Nephron progenitor cell (in vitro differentiated cells): ENCODE results near the gene CARD18.
"Not testable (repeated sequence)": the region's sequence is repeated elsewhere in the genome, so short reads cannot be mapped to it uniquely, and the experiment has no call there.

Experiments
- DNase-seq: peaks from one replicate; pipeline ENCODE4 v3.0.0; 2021
- H3K27ac Mint-ChIP-seq: 2 replicates; pipeline ENCODE4 v1.8.0; 2021; ENCODE audit warnings: mild to moderate bottlenecking, moderate library complexity, mixed read lengths
- H3K27me3 Mint-ChIP-seq: 2 replicates; pipeline ENCODE4 v1.8.0; 2021; ENCODE audit warnings: mild to moderate bottlenecking, low read depth, mixed read lengths; ENCODE audit not compliant: poor library complexity
- H3K36me3 Mint-ChIP-seq: 2 replicates; pipeline ENCODE4 v1.8.0; 2021; ENCODE audit warnings: low read depth, mixed read lengths
- H3K4me1 Mint-ChIP-seq: 2 replicates; pipeline ENCODE4 v1.8.0; 2021; ENCODE audit warnings: mixed read lengths
- H3K4me3 Mint-ChIP-seq: 2 replicates; pipeline ENCODE4 v1.8.0; 2021; ENCODE audit warnings: mild to moderate bottlenecking, moderate library complexity, mixed read lengths
- H3K9me3 Mint-ChIP-seq: 2 replicates; pipeline ENCODE4 v1.8.0; 2021; ENCODE audit warnings: mild to moderate bottlenecking, moderate library complexity, mixed read lengths
- TF ChIP-seq, protein P1 (sequence below): fragments of 200-600 bp; sonication (generic); IDR thresholded peaks from 2 replicates; pipeline ENCODE4 v1.5.0; 2021; ENCODE audit warnings: antibody characterized with exemption

The CARD18 gene

DNA sequence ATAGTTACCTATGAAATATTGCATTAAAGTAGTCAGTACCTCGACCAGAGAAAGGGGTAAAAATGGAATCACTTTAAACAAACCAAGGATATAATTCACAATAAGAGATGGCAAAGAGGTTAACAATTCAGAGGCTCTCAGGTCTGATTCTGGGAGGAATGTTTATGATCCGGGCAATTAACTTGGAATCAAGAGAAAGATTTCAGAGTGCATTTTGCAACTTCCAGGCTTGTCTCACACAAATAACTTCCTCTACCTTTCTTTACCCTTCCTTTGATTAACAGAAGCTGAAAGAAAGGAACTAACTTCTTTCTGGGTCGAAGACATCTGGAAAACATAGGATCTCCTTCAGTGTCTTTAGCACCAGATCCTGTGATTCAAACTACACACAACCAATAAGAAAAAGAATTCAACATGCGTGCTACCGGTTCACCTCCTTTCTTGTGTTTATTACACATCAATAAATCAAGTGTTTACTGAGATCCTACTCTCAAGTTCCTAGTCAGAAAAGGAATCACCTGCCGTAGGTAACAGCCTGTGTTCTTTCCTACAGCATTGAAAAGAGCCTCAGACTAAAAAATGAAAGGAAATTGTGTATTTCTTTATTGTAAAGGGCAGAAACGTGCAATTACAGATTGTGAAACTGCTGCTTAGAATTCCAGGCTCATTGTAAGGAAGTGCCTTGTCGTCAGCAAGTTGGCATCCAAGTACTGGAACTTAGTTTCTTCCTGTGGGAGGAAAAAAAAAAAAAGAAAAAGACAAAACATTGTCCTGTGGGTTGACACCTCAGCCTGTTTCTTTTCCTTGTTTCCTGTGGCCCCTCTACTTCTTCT is 29.5 kb downstream of the CARD18 start:
- DNase-seq = no peak
- Mint-ChIP-seq H3K4me1 (peaks cover 19% of the 10 kb centered on the region), H3K27me3 (peaks cover 16% of the 10 kb centered on the region), H3K4me3 (no peak overlapping the region), H3K9me3 (peaks cover 1% of the 10 kb centered on the region), H3K36me3 (no peaks in the 10 kb centered on the region), H3K27ac (no peak overlapping the region)
- TF ChIP-seq, protein P1, sequence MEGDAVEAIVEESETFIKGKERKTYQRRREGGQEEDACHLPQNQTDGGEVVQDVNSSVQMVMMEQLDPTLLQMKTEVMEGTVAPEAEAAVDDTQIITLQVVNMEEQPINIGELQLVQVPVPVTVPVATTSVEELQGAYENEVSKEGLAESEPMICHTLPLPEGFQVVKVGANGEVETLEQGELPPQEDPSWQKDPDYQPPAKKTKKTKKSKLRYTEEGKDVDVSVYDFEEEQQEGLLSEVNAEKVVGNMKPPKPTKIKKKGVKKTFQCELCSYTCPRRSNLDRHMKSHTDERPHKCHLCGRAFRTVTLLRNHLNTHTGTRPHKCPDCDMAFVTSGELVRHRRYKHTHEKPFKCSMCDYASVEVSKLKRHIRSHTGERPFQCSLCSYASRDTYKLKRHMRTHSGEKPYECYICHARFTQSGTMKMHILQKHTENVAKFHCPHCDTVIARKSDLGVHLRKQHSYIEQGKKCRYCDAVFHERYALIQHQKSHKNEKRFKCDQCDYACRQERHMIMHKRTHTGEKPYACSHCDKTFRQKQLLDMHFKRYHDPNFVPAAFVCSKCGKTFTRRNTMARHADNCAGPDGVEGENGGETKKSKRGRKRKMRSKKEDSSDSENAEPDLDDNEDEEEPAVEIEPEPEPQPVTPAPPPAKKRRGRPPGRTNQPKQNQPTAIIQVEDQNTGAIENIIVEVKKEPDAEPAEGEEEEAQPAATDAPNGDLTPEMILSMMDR = no peak

DNA sequence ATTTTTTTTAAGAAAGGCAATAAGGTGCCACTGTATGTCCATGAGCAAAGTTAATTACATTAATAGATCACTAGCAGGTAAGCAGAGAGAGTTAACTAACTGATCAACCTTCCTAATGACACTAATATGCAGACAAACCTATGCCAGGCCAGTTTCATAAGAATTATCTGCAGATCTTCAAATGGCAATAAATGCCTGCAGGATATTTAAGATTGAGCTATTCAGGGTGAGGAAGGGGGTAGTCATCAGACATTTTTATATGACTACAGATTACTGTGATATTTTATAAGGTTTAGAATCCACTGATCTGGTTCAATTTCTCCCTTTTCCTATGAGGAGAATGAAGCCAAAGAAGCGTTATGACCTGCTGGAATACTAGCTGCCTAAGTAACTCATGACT is 30.2 kb downstream of the CARD18 start:
- H3K36me3 Mint-ChIP-seq = no peaks in the 10 kb centered on the region
- TF ChIP-seq, protein P1 = no peak
- no peak for DNase-seq

DNA sequence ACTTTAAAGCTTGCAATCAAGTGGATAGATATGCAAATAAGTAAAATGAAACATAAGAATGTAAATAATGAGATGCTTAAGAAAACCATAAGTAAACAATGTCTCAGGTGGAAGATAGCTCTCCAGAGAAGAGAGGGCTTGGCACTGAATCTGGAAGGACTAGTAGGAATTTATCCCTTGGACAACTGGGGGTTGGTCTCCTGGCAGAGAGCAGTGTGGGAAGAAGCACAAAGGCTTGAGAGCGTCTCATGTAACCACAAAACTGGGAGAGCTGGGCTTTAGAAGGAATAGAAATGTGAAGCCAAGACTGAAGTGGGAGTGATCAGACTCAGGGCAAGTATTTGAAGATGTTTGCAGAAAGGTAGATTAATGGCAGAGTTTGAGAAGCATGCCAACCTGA is 31.3 kb downstream of the CARD18 start:
- DNase-seq = no peak
- Mint-ChIP-seq H3K27me3 (peaks cover 14% of the 10 kb centered on the region), H3K27ac (no peak overlapping the region), H3K36me3 (no peaks in the 10 kb centered on the region), H3K4me3 (no peak overlapping the region), H3K9me3 (peaks cover 5% of the 10 kb centered on the region), H3K4me1 (peaks cover 19% of the 10 kb centered on the region)
- TF ChIP-seq, protein P1 = no peak

More for the DNA sequence above, 30.2 kb downstream of the CARD18 start:
- H3K9me3 Mint-ChIP-seq = peaks cover 5% of the 10 kb centered on the region
- no peak overlapping the region for H3K4me3 Mint-ChIP-seq
- H3K27me3 Mint-ChIP-seq = peaks cover 16% of the 10 kb centered on the region
- H3K27ac Mint-ChIP-seq = no peak overlapping the region
- peaks cover 19% of the 10 kb centered on the region for H3K4me1 Mint-ChIP-seq

DNA sequence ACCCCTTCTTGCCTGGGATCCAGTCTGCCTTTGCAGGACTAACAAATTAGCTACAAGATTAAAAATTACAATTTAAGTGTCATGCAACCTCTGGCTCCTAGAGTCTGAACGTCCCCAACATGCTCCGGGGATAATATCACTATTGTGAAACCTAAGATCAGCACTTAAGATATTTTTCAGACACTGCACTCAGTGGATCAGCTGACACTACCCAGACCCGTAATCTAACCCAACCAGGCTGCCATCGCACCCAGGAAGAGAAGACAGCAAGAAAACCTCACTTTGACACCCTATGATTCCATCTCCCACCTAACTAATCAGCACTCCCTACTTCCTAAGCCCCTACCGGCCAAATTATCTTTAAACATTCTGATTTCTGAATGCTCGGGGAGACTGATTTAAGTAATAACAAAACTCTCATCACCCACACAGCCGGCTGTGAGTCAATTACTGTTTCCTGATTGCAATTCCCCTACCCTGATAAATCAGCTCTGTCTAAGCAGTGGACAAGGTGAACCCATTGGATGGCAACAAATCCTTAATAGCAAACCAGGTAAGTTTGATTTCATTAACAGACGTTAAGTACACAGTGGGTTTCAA is 32.2 kb downstream of the CARD18 start:
- H3K4me3 Mint-ChIP-seq, H3K36me3 Mint-ChIP-seq, H3K9me3 Mint-ChIP-seq, DNase-seq, H3K27ac Mint-ChIP-seq: not testable (repeated sequence)
- Mint-ChIP-seq H3K4me1 (peaks cover 19% of the 10 kb centered on the region), H3K27me3 (peaks cover 11% of the 10 kb centered on the region)

DNA sequence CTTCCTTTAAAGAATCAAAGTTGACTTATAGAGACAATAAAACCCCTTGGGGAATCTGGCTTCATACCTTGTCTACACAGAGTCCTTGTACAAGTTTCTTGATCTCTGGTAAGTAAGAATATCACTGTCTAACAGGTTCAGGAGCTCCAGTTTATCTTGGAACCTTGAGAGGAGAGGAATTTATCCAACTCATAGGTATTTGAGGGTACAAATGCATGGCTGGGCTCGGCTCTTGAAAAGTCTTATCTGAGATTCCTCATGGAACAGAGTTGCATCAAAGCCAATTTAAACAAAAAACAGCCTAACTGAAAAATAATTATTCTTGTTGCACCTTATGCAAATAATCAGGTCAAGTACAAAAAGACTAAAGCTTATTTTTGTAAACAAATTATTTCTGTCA is 33.4 kb downstream of the CARD18 start:
- TF ChIP-seq, protein P1 = no peak
- Mint-ChIP-seq H3K27ac (no peak overlapping the region), H3K9me3 (peaks cover 5% of the 10 kb centered on the region), H3K4me3 (no peak overlapping the region), H3K27me3 (peaks cover 8% of the 10 kb centered on the region), H3K4me1 (peaks cover 19% of the 10 kb centered on the region), H3K36me3 (no peaks in the 10 kb centered on the region)
- DNase-seq = no peak

DNA sequence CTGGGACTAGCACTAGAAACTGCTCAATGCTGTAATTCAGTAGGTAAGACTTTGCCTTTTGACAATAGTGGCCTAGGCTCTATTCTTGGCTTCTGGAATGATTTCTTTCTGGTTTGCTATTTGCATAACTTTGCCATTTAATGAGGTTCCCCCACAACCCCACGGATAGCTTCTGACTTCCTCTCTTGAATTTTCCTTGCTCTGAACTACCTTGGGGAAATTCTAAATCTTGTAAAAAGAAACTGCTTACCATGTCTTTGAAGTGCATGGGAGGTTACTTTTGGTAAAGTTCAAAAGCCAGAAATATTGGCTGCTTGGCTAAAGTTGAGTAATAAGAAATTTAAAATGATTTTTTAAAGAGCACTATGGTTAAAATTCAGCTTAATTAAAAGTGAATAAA is 35.3 kb downstream of the CARD18 start:
- TF ChIP-seq, protein P1 = no peak

More for the DNA sequence above, 35.3 kb downstream of the CARD18 start:
- Mint-ChIP-seq H3K4me1 (peaks cover 5% of the 10 kb centered on the region), H3K27ac (no peak overlapping the region), H3K9me3 (peaks cover 5% of the 10 kb centered on the region), H3K27me3 (peaks cover 4% of the 10 kb centered on the region), H3K36me3 (no peaks in the 10 kb centered on the region), H3K4me3 (no peak overlapping the region)
- DNase-seq = no peak
